Colon (tissue), 2 donors: ENCODE measurements around the gene TEAD1.

Experiments
- FAIRE-seq: peaks from 2 replicates; lab custom pipeline; 2012; peaks lifted over from hg19 to GRCh38; lab: Jason Lieb, UNC
- donor health status: control.
- donor health status: control.

Gene TEAD1

DNA sequence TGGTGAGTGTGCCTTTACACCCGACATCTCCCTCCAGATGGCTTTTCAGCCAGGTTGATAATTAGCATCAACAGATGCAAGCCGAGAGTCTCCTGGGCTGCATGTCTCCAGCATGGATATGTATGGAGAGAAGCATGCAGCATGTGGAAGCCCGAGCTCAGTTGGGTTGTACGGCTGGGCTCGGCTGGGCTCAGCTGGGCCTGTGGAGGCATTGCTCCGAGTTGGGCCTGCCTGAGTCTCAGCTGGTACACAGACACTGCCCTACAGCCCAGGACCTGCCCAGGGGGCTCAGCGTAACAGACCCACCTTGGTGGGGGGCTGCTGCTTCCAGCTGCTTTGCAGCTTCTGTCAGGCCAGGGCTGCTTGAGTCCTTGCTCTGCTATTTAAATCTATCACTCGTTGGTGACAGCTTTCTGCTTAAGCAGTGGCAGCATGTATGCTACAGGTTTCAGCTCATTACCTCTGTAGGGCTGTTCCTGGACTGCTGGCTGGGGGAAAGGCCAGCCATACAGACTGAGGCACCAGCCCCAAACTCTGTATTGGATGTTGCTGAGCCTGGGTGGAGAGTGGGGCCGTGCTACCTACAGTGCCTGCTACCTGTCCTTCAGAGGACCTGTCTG is 115.5 kb downstream of the TEAD1 start:
- no peak for FAIRE-seq

DNA sequence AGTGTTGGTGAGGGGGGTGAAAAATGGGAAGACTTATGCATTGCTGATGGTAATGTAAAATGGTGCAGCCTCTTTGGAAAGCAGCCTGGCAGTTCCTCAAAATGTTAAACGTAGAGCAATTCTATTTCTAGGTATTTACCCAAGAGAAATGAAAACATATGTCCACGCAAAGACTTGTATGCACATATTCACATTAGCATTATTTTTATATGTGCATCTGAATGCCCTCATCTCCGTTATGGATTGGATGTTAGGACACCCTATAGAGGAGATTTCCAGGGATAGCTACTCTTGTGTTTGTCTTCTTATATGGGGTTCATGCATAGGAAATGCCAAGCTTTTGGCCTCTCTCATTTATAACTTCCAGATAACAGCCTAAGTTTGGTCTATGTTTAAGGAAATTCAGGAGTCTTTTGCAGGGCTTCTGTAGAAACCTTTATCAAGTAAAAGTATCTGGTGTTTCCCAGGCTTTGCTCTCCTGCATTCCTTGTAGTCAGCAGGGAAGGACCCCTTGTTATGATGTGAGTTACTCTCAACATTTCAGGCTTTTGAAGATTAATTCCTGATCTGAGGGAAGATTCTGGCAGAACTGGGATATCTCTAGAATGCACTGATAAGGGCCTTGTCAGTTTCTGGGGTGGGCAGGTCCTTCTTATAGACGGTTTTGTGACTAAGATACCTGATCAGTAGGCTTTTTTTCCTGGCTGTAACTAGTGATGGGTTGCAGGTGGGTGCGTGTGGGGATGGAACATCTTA is 116.8 kb downstream of the TEAD1 start:
- FAIRE-seq: no peak

DNA sequence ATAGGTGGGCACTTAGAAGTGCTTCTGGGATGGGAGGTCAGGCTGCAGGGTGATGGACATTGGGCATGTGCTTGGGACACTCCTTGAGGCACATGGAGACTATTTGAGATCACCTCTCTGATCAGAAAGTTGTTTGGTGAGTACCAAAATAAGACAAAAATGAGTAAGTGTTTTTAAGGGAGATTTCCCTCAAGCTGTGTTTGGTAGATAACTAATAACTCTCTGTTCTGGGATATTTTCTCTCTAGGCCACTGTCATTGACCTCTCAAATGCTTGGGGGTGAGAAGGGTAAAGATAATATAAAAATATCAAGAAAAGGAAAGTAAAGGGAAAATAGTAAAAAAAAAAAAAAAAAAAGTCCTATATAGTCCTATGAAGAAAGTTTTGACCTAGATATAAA is 117.8 kb downstream of the TEAD1 start:
- no peak for FAIRE-seq

DNA sequence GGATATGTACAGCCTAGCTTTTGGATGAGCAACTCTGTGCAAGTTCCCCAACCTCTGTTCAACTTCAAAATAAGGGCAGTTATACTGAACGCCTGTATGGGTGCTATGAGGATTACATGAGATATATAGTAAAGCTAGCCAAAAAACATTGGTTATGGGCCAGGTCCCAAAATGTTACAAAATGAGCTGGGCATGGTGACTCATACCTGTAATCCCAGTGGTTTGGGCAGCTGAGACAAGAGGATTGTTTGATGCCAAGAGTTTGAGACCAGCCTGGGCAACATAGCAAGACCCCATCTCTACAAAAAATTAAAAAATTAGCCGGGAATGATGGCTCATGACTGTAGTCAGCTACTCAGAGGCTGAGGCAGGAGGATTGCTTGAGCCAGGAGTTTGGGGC is 118.4 kb downstream of the TEAD1 start:
- no peak for FAIRE-seq

DNA sequence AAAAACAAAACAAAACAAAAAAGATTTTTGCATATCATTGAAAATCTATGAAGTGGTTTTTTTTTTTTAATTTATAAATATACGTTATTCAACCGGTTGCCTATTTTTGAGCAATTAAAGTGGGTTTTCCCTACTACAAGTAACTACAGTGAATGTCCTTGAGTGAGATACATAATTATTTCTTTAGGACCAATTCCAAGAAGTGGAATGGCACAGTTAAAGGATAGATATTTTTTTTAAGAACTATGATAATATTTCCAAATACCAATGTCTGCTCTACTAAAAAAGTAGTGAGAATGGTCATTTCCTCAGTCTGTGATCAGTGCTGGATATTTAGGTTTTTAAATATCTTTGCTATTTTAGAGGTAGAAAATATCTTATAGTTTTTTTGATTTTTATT is 118.8 kb downstream of the TEAD1 start:
- FAIRE-seq: no peak

DNA sequence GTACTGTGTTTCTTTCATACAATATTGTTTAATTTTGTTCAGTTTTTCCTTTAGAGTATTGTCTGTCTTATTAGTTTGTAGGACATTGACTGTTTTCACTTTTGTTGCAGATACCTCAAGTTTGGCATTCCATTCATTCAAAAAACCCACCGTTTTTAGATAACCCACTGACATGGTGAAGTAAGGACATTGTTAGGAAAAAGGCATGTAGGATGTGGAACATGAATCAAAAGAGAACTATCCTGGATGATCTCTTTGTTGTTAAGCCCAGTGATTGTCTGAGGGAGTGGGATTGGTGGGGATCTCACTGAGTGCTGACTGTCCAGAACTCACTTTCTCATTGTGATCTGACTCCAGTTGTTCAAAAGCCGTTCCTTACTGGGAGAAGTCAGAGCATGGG is 119.3 kb downstream of the TEAD1 start:
- FAIRE-seq: no peak

DNA sequence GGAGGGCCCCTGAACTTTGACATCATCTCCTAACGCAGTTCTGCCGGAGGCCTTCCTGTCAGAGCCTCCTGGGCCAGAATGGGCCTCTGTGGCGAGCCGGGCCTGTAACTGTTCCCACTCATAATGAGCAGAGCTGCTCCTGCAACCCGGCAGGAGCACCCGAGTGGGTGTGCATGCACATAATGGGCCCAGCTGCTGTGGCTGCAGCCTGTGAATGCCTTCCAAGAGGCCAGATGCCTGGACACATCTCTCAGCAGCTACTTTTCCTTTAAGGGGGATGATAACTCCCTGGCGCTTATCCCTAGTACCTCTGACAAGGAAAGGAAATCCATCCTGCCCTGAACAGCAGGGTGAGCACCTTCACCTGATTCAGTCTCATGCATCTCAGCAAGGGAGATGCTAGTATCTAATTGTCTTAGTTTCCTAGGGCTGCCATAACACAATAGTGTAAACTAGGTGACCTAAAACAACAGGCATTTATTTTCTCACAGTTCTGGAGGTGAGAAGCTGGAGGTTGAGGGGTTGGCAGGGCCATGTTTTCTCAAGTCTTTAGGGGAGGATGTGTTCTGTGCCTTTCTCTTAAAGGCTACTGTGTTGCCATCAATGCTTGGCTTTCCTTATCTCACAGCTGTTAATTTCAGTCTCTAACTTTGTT is 120.5 kb downstream of the TEAD1 start:
- FAIRE-seq: no peak

DNA sequence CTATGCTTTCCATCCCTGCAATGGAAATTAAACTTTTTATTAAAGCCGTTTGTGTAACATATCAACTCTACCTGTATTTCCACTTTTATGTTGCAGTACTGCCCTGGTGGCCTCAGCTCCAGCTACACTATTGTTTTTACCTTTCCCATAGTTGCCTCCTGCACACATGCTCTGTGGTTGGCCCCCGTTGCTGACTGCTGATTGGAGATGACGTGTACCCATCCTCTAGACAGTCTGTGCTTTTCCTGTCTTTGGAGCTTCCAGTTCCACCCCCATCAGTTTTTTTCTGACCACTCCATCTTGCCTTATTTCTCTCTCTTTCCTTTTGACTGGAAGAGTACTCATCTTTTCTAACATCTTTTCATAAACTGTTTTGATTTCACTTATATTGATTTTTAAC is 123.8 kb downstream of the TEAD1 start:
- no peak for FAIRE-seq

DNA sequence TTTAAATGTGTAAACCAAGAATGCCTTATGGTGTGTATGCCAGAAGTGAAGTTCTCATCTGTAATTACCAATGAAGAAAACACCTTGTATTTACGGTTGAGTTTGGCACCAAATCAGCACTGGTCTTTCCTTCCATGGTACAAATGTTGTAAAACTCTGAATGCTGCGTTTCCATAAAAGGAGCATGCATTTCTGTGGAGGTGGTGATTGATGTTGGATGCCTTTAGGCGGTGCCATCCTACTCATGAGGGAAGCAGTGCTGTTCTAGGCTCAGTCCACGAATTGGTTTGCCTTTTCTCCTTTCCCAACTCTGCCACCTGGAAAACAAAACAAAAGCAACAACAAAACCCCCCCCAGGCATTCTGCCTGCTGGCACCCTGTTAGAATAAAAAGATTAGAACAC is 124.4 kb downstream of the TEAD1 start:
- no peak for FAIRE-seq

DNA sequence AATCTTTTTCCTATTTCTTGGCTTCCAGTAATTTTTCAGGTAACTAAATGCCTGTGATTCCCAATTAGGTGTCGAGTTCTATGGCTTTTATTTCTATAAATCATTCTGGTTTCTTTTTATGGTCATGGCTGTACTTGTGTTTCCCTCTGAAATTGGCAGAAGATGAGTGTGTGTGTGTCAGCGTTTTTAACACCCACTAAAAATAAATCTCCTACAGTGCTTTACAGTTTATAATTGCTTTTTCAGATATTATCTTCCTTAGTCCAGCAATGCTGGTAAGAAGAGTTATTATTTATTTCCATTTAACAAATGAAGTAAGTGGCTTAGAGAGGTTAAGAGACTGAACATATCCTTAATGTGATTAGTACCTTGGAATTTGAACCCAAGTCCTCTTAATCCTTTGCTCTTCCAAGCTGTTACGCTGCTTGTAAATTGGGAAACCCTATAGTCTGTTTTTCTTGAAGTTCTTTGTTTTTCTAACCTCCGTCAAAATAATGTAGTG is 125.2 kb downstream of the TEAD1 start:
- FAIRE-seq: no peak

DNA sequence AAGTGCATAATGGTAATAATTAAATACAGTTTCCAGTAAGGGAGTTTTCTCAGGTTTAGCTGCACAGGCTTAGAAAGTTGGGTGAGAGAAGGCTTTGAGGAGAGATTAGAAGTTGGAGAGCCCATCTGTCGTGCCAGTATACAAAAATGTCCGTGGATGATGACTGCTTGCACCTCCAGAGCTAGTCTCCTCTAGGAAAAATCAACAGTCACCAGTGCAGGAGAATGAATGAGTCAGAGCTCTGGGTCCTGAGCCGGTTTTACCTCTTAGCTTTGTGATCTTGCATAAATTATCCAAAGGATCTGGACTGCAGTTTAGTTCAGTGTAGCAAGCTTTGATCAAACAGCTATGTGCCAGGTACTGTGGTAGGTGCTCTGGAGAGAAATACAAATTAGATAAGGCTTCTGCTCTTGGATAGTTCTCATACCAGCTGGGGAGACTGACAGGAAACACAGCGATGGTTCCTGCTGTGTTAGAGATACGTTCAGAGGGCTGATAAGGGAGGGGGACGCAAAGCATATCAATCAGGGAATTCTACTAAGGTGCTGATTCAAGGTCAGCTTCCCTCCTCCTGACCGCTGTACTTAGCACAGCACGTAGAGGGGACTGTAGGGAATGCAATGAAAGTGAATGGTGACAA is 125.9 kb downstream of the TEAD1 start:
- FAIRE-seq: no peak

DNA sequence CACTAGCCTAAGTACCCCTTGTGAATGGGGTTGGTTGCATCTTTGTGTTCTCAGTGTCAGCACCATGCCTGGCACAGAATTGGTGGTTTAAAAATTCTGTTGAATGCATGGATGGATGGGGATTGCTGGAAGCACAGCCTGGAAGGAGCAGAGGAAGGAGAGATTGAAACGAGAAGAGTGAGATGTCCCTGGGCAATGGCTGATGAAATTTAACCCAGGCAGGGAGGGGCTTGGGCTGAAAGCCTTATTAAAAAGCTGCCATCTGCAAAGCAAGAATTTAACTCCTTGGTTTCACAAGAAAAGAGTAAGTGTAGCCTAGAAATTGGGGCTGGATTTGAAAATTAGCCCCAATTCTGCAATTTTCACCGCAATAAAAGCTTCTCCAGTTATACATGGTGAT is 126.7 kb downstream of the TEAD1 start:
- FAIRE-seq: no peak

DNA sequence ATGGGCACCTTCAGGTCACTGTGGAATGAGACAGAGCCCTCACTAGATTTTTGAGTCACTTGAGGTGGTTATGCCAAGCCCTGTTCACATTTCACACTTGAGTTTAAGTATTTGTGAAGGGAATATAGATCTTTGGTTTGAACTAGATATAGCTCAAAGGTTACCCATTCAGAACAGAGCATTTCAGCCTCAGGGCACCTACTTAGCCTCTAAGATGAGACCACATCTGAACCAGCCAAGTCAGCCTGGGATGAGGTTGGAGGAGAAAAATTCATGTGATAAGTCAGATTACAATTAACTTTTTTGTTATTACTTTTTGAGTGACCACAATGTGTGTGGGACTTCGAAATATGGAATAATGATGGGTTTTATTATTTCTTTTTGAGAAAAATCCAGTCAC is 127.8 kb downstream of the TEAD1 start:
- FAIRE-seq: no peak

DNA sequence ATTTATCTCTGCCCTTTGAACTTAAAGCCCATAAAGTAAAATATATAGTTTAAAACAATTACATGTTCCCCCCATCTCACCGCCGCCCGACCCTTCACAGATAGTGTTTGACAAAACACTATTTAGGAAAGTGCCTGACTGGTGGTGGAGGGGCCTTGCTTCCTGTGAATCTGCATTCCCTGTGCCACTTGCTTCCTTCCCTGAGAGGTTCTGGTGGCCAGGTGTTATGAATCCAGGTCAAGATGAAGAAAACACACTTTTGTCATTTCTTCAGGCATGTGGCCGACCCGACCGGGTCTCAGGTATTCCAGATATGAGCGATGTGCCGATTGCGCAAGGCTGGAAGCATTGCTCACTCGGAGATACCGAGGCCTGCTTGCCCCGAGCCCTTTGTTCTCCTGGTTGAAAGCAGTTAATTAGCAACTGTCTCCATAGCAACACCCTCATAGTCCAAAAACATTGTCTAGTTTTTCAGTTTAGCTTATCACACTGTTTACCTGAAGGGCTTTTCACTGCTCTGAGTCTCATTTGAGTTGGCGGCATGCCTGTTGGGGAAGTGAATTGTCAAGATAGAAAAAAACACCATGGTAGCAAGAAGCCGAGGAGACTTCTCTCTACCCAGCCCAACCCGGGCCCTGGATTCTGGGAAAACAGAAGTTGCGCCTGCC is 128.3 kb downstream of the TEAD1 start:
- no peak for FAIRE-seq

DNA sequence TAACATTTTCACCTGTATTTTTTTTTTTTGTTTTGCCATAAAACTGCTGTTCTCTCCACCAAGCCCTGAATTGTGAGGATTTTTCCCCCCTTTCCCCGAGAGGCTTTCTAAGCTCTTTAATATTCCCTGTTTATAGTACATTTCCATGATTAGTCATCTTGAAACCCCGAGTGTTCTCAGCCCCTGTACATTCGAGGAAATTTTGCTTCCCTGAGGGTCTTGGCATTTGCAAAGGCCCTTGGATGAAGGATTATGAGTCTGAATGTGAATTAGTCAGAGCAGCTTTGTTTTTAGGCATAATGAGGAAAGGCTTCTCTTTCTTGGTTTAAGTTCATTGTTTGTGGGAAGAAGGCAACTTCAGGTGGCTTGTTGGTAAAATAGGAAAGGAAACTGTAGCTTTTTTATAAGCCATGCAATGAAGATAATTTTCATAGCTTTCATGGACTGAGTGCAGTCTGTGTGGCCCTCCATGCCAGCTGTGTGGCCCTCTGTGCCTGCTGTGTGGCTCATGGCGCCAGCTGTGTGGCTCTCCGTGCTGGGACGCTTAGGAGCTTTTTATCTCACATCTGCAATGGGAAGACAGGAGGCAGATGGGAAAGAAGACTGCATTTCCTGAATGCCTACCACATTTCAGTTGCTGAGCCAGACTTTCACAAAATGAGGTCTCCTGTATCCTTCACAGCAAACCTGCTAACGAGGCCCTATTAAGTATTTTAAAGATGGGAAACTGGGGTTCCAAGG is 129.0 kb downstream of the TEAD1 start:
- no peak for FAIRE-seq

DNA sequence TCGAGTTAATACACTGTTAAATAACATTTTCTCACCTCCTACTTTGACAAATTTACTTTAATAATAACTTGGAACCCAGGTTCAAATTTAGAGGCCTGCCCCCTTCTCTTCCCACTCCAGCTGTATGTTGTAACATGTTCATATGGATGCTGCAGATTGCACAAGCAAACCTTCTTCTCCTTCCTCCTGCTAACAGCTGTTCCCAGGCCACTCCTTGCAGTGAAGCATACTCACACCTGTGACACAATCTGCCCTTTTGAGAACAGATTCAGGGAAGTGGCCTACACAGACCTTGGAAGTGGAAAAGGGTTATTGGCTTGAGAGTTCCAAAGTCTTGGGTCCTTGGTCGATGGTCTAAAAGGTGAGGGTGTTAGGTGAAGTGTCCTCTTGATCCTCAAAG is 131.9 kb downstream of the TEAD1 start:
- no peak for FAIRE-seq

DNA sequence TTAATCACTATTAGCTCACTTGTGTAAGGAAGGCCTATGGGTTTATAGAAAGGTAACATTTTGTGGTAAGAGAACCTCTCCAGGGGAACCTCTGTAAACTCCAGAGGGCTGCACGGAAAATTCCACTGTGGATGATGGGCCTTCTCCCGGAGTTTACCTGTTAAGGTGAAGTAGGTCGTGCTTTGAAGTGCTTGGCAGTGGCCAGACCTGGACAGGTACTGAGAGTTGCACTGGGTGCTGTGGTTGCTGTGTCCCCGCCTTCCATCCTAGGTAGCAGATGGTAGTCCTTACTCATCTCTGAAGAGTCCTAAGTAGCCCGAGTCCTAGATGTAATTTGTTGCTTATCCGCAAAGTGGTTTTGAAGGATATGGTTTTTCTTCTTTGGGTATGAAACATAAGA is 133.4 kb downstream of the TEAD1 start:
- FAIRE-seq: no peak

DNA sequence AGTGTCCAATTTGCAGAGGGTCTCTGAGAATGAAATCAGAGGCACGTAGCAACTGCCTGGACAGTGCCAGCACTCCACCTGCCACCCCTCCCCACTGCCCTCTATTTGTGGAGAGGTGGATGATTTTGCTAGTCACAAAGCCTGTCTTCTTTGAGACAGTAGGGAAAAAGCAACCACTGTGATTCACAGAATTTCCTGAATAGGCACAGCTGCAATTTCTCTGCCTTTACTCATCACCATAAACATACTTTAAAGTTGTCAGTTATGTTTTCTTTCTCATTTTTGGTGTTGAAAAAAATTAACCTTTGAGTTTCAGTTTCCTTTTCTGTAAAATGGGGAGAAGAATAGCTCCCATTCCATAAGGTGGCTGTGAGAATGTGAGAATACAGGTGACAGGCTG is 134.3 kb downstream of the TEAD1 start:
- FAIRE-seq: no peak

DNA sequence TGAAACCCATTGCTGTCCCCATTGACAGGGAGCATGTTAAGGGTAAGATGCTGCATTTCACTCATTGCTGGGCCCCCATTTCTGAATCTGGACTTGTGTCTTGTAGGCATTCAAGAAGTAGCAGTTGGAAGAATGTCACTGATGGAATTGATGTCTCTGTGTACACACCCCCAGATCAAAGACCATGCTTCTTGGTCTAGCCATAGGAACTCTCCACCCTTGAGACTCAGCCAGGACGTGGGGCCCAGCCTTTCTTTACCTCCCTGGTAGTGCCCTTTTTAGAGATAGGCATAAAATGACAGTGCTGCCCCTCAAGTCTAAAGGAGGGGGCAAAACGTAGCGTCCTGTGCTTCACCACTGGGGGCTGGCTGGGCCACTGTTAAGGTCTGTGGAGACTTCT is 135.1 kb downstream of the TEAD1 start:
- FAIRE-seq: no peak

DNA sequence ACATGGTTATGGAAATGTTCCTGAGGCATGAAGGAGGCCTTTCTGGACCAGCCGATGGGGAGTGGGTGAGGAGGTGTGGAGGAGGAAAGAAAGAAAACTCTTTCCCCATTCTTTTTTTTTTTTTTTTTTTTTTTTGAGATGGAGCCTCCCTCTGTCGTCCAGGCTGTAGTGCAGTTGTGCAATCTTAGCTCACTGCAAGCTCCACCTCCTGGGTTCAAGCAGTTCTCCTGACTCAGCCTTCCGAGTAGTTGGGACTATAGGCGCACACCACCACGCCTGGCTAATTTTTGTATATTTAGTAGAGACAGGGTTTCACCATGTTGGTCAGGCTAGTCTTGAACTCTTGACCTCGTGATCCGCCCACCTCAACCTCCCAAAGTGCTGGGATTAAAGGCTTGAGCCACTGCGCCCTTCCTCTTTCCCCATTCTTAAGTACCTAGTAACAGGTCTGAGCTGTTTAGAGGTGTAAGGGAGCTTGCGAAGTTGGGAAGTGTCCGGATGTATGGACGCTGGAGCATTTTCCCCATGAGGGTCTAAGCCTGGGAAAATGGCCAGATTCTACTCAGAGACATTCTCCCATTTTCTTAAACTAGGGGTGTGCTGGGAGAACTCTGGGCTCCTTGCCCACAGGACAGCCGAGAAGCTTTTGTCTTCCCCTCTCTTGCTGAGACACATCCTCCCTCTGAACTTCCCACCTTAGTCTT is 135.8 kb downstream of the TEAD1 start:
- no peak for FAIRE-seq

DNA sequence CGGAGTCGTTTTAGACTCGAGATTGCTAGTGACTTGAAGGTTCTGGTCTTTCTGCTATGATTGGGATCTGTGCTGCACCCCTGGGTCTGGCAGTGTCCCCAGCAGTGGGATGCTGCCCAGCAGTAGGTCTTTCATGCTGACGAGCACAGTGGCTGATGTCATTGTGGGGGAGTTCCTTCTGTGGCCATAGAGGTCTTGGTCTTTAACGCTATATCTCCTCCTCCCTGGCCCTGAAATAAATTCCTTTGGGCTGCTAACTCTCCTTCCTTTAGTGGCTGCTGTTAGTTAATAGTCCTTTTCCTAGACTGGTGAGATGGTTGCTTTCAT is 136.3 kb downstream of the TEAD1 start:
- FAIRE-seq: no peak
